ENCODE measurements around the gene HEATR5A. TPM values are rescaled to one million over a fixed set of nuclear protein-coding genes. Genes with fewer than 3 reads are reported as not detected.

The HEATR5A gene
- total and polyA plus RNA-seq, 2 of the 13 experiments (the other 11 are each of a cell fraction or from before 2014, with no cell fraction given): 36.4 to 105 TPM

DNA sequence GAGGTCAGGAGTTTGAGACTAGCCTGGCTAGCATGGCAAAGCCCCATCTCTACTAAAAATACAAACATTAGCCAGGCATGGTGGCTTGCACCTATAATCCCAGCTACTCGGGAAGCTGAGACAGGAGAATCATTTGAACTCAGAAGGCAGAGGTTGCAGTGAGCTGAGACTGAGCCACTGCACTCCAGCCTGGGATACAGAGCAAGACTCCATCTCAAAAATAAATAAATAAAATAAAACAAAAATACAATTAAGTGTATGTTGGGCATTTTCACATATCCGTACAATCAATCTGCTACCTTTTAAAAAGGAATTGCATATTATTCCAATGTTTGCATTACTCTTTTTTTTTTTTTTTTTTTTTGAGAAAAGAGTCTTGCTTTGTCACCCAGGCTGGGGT lies 165.1 kb downstream of the HEATR5A start (continued):
- TF ChIP-seq, protein P1, sequence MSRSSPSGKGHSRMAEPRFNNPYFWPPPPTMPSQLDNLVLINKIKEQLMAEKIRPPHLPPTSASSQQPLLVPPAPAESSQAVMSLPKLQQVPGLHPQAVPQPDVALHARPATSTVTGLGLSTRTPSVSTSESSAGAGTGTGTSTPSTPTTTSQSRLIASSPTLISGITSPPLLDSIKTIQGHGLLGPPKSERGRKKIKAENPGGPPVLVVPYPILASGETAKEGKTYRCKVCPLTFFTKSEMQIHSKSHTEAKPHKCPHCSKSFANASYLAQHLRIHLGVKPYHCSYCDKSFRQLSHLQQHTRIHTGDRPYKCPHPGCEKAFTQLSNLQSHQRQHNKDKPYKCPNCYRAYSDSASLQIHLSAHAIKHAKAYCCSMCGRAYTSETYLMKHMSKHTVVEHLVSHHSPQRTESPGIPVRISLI (CRISPR knock-in tag; IDR thresholded peaks at IDR 0.05; ENCODE audit: borderline replicate concordance): 0 out of 2 replicates have a peak, but pooled peaks have one; percentile 21
- TF ChIP-seq SP140L (CRISPR knock-in tag; IDR thresholded peaks at IDR 0.05; ENCODE audit: borderline replicate concordance) (no peak), ZNF782 (CRISPR knock-in tag; IDR thresholded peaks at IDR 0.05; ENCODE audit: borderline replicate concordance) (0 out of 2 replicates have a peak, but pooled peaks have one; percentile 16), ZNF549 (CRISPR knock-in tag; IDR thresholded peaks at IDR 0.05) (no peak), FOSL2 (CRISPR knock-in tag; IDR thresholded peaks at IDR 0.05) (no peak), FOXO1 (CRISPR knock-in tag; IDR thresholded peaks at IDR 0.05) (no peak), ZNF598 (CRISPR knock-in tag; IDR thresholded peaks at IDR 0.05; ENCODE audit: borderline replicate concordance) (no peak), SMC3 (IDR thresholded peaks at IDR 0.05; ENCODE audit: low read length) (no peak), MAZ (IDR thresholded peaks at IDR 0.05; ENCODE audit: borderline replicate concordance, low read depth, low read length) (no peak), MAZ (CRISPR knock-in tag; IDR thresholded peaks at IDR 0.05; ENCODE audit: low read depth) (no peak), TEAD2 (CRISPR knock-in tag; IDR thresholded peaks at IDR 0.05) (no peak), ZBTB49 (CRISPR knock-in tag; IDR thresholded peaks at IDR 0.05; ENCODE audit: borderline replicate concordance) (no peak), ZHX1 (CRISPR knock-in tag; IDR thresholded peaks at IDR 0.05; ENCODE audit: low read depth) (no peak), XBP1 (CRISPR knock-in tag; IDR thresholded peaks at IDR 0.05) (no peak), HNF1B (CRISPR knock-in tag; IDR thresholded peaks at IDR 0.05) (no peak), TOE1 (CRISPR knock-in tag; IDR thresholded peaks at IDR 0.05) (no peak), PITX1 (CRISPR knock-in tag; IDR thresholded peaks at IDR 0.05) (no peak), ZNF75D (CRISPR knock-in tag; IDR thresholded peaks at IDR 0.05; ENCODE audit: borderline replicate concordance) (no peak), BHLHE40 (IDR thresholded peaks at IDR 0.05; ENCODE audit: low read length) (no peak), MYC (CRISPR knock-in tag; IDR thresholded peaks at IDR 0.05; ENCODE audit: borderline replicate concordance) (no peak)
- TF ChIP-seq, protein P2, sequence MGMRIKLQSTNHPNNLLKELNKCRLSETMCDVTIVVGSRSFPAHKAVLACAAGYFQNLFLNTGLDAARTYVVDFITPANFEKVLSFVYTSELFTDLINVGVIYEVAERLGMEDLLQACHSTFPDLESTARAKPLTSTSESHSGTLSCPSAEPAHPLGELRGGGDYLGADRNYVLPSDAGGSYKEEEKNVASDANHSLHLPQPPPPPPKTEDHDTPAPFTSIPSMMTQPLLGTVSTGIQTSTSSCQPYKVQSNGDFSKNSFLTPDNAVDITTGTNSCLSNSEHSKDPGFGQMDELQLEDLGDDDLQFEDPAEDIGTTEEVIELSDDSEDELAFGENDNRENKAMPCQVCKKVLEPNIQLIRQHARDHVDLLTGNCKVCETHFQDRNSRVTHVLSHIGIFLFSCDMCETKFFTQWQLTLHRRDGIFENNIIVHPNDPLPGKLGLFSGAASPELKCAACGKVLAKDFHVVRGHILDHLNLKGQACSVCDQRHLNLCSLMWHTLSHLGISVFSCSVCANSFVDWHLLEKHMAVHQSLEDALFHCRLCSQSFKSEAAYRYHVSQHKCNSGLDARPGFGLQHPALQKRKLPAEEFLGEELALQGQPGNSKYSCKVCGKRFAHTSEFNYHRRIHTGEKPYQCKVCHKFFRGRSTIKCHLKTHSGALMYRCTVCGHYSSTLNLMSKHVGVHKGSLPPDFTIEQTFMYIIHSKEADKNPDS (CRISPR knock-in tag; IDR thresholded peaks at IDR 0.05): no peak
